Activated T-helper 1 cell treated with anti-CD3 and anti-CD28 coated beads, Interleukin-12 subunit alpha, Interleukin-12 subunit beta, Interleukin-2, Interleukin-4 antibody, amounts not matched to agents 30 ng/mL and 10 ng/mL and 1 ng/mL, durations not matched to agents 14 hours and 24 hours and 36 hours (primary cell): ENCODE measurements around the gene BEAN1. TPM values are rescaled to one million over a fixed set of nuclear protein-coding genes. Genes with fewer than 3 reads are reported as not detected.
A peak's percentile ranks its signal among the peaks of the same experiment; 100 is the strongest.

Experiments used
- DNase-seq: peaks from one replicate; pipeline ENCODE4 v3.0.0; 2021; ENCODE audit warnings: low spot score
- H3K27ac Mint-ChIP-seq: one replicate; pipeline ENCODE4 v1.8.0; 2021; ENCODE audit warnings: mild to moderate bottlenecking, mixed read lengths
- H3K27me3 Mint-ChIP-seq: one replicate; pipeline ENCODE4 v1.8.0; 2022; ENCODE audit warnings: mild to moderate bottlenecking, moderate library complexity, mixed read lengths; ENCODE audit not compliant: insufficient read depth
- H3K36me3 Mint-ChIP-seq: one replicate; pipeline ENCODE4 v1.8.0; 2021; ENCODE audit warnings: low read depth, mixed read lengths
- H3K4me1 Mint-ChIP-seq: one replicate; pipeline ENCODE4 v1.8.0; 2021; ENCODE audit warnings: low read depth, mixed read lengths
- H3K4me3 Mint-ChIP-seq: one replicate; pipeline ENCODE4 v1.8.0; 2021; ENCODE audit warnings: mild to moderate bottlenecking, moderate library complexity, mixed read lengths
- H3K9me3 Mint-ChIP-seq: one replicate; pipeline ENCODE4 v1.8.0; 2021; ENCODE audit warnings: mixed read lengths
- intact Hi-C: fragments of 100-400 bp; cut with micrococcal nuclease; formaldehyde crosslinking; loops from one replicate; pipeline ENCODE4 v1.15.1; 2024
- total RNA-seq: library from RNA; stranded (reverse); gene quantifications from 2 replicates; pipeline ENCODE4 v1.2.3, GENCODE V29; 2022

The BEAN1 gene
- total RNA-seq, 1 donor from 2014 or later: not detected

GRCh38 chr16:66484453-66485213, 57.5 kb downstream of the BEAN1 start:
- no peak for DNase-seq
- no peaks in the 10 kb centered on the region for H3K9me3 Mint-ChIP-seq
- intact Hi-C loops: loop anchor here (5.0 kb wide), 1 partner anchor 127 kb away; no protein-coding TSS in a partner anchor
- no peak overlapping the region for H3K27ac Mint-ChIP-seq
- H3K4me3 Mint-ChIP-seq: no peak overlapping the region
- peaks cover 29% of the 10 kb centered on the region for H3K4me1 Mint-ChIP-seq
- H3K27me3 Mint-ChIP-seq: no peaks in the 10 kb centered on the region
- H3K36me3 Mint-ChIP-seq: no peaks in the 10 kb centered on the region

GRCh38 chr16:66485376-66485775, 58.3 kb downstream of the BEAN1 start:
- Mint-ChIP-seq H3K27me3 (no peaks in the 10 kb centered on the region), H3K36me3 (peaks cover under 1% of the 10 kb centered on the region), H3K4me3 (no peak overlapping the region), H3K9me3 (no peaks in the 10 kb centered on the region), H3K4me1 (peaks cover 31% of the 10 kb centered on the region), H3K27ac (no peak overlapping the region)
- intact Hi-C loops: no loop called here
- DNase-seq: no peak

- no peaks in the 10 kb centered on the region for H3K27me3 Mint-ChIP-seq
- intact Hi-C loops: no loop called here
- no peak overlapping the region for H3K27ac Mint-ChIP-seq
- H3K36me3 Mint-ChIP-seq: peaks cover 2% of the 10 kb centered on the region
- H3K4me3 Mint-ChIP-seq: no peak overlapping the region
- H3K9me3 Mint-ChIP-seq: no peaks in the 10 kb centered on the region
- peaks cover 35% of the 10 kb centered on the region for H3K4me1 Mint-ChIP-seq
- no peak for DNase-seq
Measured at GRCh38 chr16:66486199-66486772, 59.2 kb downstream of the BEAN1 start.

- Mint-ChIP-seq H3K4me1 (peaks cover 39% of the 10 kb centered on the region), H3K9me3 (no peaks in the 10 kb centered on the region), H3K27ac (no peak overlapping the region), H3K36me3 (peaks cover 2% of the 10 kb centered on the region), H3K27me3 (no peaks in the 10 kb centered on the region), H3K4me3 (no peak overlapping the region)
- intact Hi-C loops: no loop called here
- DNase-seq: no peak
Measured at GRCh38 chr16:66486773-66487579, 59.9 kb downstream of the BEAN1 start.

GRCh38 chr16:66487580-66488275, 60.6 kb downstream of the BEAN1 start:
- Mint-ChIP-seq H3K4me3 (no peak overlapping the region), H3K36me3 (peaks cover 2% of the 10 kb centered on the region), H3K4me1 (peaks cover 39% of the 10 kb centered on the region), H3K9me3 (no peaks in the 10 kb centered on the region), H3K27me3 (no peaks in the 10 kb centered on the region), H3K27ac (peak overlapping the region; percentile 4)
- intact Hi-C loops: no loop called here
- DNase-seq: no peak

- H3K9me3 Mint-ChIP-seq: no peaks in the 10 kb centered on the region
Measured at GRCh38 chr16:66488505-66488904, 61.4 kb downstream of the BEAN1 start.

GRCh38 chr16:66489385-66489784, 62.3 kb downstream of the BEAN1 start:
- no peaks in the 10 kb centered on the region for H3K9me3 Mint-ChIP-seq
- intact Hi-C loops: no loop called here
- H3K4me3 Mint-ChIP-seq: no peak overlapping the region
- H3K27ac Mint-ChIP-seq: no peak overlapping the region
- peaks cover 2% of the 10 kb centered on the region for H3K36me3 Mint-ChIP-seq
- no peaks in the 10 kb centered on the region for H3K27me3 Mint-ChIP-seq
- H3K4me1 Mint-ChIP-seq: peaks cover 22% of the 10 kb centered on the region
- no peak for DNase-seq

More at GRCh38 chr16:66488505-66488904, 61.4 kb downstream of the BEAN1 start:
- Mint-ChIP-seq H3K4me3 (no peak overlapping the region), H3K4me1 (peaks cover 31% of the 10 kb centered on the region), H3K27ac (no peak overlapping the region), H3K27me3 (no peaks in the 10 kb centered on the region), H3K36me3 (peaks cover 2% of the 10 kb centered on the region)
- intact Hi-C loops: no loop called here
- DNase-seq: no peak

GRCh38 chr16:66489818-66490217, 62.7 kb downstream of the BEAN1 start:
- intact Hi-C loops: no loop called here
- Mint-ChIP-seq H3K4me1 (peaks cover 20% of the 10 kb centered on the region), H3K4me3 (no peak overlapping the region)

GRCh38 chr16:66490774-66491715, 64.0 kb downstream of the BEAN1 start:
- Mint-ChIP-seq H3K27ac (no peak overlapping the region), H3K9me3 (no peaks in the 10 kb centered on the region), H3K27me3 (peaks cover 2% of the 10 kb centered on the region), H3K4me1 (peaks cover 16% of the 10 kb centered on the region), H3K4me3 (no peak overlapping the region), H3K36me3 (peaks cover 2% of the 10 kb centered on the region)
- intact Hi-C loops: no loop called here
- DNase-seq: no peak

More at GRCh38 chr16:66489818-66490217, 62.7 kb downstream of the BEAN1 start:
- no peak overlapping the region for H3K27ac Mint-ChIP-seq
- H3K9me3 Mint-ChIP-seq: no peaks in the 10 kb centered on the region
- no peak for DNase-seq
- H3K36me3 Mint-ChIP-seq: peaks cover 2% of the 10 kb centered on the region
- H3K27me3 Mint-ChIP-seq: no peaks in the 10 kb centered on the region

GRCh38 chr16:66491716-66492064, 64.6 kb downstream of the BEAN1 start:
- no peak for DNase-seq
- H3K36me3 Mint-ChIP-seq: peaks cover 2% of the 10 kb centered on the region
- H3K27ac Mint-ChIP-seq: no peak overlapping the region
- H3K4me3 Mint-ChIP-seq: no peak overlapping the region
- peaks cover 16% of the 10 kb centered on the region for H3K4me1 Mint-ChIP-seq
- intact Hi-C loops: no loop called here
- peaks cover 2% of the 10 kb centered on the region for H3K27me3 Mint-ChIP-seq
- no peaks in the 10 kb centered on the region for H3K9me3 Mint-ChIP-seq

GRCh38 chr16:66493490-66494401, 66.7 kb downstream of the BEAN1 start:
- DNase-seq: no peak
- no peak overlapping the region for H3K27ac Mint-ChIP-seq
- H3K4me1 Mint-ChIP-seq: peaks cover 16% of the 10 kb centered on the region
- peaks cover 2% of the 10 kb centered on the region for H3K27me3 Mint-ChIP-seq
- no peaks in the 10 kb centered on the region for H3K9me3 Mint-ChIP-seq
- intact Hi-C loops: no loop called here
- H3K4me3 Mint-ChIP-seq: no peak overlapping the region
- peaks cover 2% of the 10 kb centered on the region for H3K36me3 Mint-ChIP-seq
